Activated CD4-positive, alpha-beta T cell treated with anti-CD3 and anti-CD28 coated beads for 48 hours (primary cell): ENCODE data around the gene MALAT1.
"Not testable (repeated sequence)": the region's sequence is repeated elsewhere in the genome, so short reads cannot be mapped to it uniquely, and the experiment has no call there.

Experiments
- DNase-seq: peaks from one replicate; pipeline ENCODE4 v3.0.0-alpha.2; 2020

The MALAT1 gene

DNA sequence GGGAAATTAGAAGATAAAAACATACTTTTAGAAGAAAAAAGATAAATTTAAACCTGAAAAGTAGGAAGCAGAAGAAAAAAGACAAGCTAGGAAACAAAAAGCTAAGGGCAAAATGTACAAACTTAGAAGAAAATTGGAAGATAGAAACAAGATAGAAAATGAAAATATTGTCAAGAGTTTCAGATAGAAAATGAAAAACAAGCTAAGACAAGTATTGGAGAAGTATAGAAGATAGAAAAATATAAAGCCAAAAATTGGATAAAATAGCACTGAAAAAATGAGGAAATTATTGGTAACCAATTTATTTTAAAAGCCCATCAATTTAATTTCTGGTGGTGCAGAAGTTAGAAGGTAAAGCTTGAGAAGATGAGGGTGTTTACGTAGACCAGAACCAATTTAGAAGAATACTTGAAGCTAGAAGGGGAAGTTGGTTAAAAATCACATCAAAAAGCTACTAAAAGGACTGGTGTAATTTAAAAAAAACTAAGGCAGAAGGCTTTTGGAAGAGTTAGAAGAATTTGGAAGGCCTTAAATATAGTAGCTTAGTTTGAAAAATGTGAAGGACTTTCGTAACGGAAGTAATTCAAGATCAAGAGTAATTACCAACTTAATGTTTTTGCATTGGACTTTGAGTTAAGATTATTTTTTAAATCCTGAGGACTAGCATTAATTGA, 1.0 kb downstream of the MALAT1 start:
- DNase-seq, result no peak

DNA sequence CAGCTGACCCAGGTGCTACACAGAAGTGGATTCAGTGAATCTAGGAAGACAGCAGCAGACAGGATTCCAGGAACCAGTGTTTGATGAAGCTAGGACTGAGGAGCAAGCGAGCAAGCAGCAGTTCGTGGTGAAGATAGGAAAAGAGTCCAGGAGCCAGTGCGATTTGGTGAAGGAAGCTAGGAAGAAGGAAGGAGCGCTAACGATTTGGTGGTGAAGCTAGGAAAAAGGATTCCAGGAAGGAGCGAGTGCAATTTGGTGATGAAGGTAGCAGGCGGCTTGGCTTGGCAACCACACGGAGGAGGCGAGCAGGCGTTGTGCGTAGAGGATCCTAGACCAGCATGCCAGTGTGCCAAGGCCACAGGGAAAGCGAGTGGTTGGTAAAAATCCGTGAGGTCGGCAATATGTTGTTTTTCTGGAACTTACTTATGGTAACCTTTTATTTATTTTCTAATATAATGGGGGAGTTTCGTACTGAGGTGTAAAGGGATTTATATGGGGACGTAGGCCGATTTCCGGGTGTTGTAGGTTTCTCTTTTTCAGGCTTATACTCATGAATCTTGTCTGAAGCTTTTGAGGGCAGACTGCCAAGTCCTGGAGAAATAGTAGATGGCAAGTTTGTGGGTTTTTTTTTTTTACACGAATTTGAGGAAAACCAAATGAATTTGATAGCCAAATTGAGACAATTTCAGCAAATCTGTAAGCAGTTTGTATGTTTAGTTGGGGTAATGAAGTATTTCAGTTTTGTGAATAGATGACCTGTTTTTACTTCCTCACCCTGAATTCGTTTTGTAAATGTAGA, 1.7 kb downstream of the MALAT1 start:
- DNase-seq, result peak; percentile 64

DNA sequence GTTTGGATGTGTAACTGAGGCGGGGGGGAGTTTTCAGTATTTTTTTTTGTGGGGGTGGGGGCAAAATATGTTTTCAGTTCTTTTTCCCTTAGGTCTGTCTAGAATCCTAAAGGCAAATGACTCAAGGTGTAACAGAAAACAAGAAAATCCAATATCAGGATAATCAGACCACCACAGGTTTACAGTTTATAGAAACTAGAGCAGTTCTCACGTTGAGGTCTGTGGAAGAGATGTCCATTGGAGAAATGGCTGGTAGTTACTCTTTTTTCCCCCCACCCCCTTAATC, 2.3 kb downstream of the MALAT1 start:
- no peak for DNase-seq

DNA sequence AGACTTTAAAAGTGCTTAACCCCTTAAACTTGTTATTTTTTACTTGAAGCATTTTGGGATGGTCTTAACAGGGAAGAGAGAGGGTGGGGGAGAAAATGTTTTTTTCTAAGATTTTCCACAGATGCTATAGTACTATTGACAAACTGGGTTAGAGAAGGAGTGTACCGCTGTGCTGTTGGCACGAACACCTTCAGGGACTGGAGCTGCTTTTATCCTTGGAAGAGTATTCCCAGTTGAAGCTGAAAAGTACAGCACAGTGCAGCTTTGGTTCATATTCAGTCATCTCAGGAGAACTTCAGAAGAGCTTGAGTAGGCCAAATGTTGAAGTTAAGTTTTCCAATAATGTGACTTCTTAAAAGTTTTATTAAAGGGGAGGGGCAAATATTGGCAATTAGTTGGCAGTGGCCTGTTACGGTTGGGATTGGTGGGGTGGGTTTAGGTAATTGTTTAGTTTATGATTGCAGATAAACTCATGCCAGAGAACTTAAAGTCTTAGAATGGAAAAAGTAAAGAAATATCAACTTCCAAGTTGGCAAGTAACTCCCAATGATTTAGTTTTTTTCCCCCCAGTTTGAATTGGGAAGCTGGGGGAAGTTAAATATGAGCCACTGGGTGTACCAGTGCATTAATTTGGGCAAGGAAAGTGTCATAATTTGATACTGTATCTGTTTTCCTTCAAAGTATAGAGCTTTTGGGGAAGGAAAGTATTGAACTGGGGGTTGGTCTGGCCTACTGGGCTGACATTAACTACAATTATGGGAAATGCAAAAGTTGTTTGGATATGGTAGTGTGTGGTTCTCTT, 2.8 kb downstream of the MALAT1 start:
- no peak for DNase-seq

GRCh38 chr11:65502274-65502554, 3.4 kb downstream of the MALAT1 start:
- no peak for DNase-seq

GRCh38 chr11:65502555-65503367, 3.9 kb downstream of the MALAT1 start:
- DNase-seq, result no peak

GRCh38 chr11:65503368-65503948, 4.6 kb downstream of the MALAT1 start:
- DNase-seq, result no peak

GRCh38 chr11:65503949-65504673, 5.3 kb downstream of the MALAT1 start:
- no peak for DNase-seq

DNA sequence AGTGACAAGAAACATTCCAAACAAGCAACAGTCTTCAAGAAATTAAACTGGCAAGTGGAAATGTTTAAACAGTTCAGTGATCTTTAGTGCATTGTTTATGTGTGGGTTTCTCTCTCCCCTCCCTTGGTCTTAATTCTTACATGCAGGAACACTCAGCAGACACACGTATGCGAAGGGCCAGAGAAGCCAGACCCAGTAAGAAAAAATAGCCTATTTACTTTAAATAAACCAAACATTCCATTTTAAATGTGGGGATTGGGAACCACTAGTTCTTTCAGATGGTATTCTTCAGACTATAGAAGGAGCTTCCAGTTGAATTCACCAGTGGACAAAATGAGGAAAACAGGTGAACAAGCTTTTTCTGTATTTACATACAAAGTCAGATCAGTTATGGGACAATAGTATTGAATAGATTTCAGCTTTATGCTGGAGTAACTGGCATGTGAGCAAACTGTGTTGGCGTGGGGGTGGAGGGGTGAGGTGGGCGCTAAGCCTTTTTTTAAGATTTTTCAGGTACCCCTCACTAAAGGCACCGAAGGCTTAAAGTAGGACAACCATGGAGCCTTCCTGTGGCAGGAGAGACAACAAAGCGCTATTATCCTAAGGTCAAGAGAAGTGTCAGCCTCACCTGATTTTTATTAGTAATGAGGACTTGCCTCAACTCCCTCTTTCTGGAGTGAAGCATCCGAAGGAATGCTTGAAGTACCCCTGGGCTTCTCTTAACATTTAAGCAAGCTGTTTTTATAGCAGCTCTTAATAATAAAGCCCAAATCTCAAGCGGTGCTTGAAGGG, 6.0 kb downstream of the MALAT1 start:
- DNase-seq, result no peak

DNA sequence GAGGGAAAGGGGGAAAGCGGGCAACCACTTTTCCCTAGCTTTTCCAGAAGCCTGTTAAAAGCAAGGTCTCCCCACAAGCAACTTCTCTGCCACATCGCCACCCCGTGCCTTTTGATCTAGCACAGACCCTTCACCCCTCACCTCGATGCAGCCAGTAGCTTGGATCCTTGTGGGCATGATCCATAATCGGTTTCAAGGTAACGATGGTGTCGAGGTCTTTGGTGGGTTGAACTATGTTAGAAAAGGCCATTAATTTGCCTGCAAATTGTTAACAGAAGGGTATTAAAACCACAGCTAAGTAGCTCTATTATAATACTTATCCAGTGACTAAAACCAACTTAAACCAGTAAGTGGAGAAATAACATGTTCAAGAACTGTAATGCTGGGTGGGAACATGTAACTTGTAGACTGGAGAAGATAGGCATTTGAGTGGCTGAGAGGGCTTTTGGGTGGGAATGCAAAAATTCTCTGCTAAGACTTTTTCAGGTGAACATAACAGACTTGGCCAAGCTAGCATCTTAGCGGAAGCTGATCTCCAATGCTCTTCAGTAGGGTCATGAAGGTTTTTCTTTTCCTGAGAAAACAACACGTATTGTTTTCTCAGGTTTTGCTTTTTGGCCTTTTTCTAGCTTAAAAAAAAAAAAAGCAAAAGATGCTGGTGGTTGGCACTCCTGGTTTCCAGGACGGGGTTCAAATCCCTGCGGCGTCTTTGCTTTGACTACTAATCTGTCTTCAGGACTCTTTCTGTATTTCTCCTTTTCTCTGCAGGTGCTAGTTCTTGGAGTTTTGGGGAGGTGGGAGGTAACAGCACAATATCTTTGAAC, 6.8 kb downstream of the MALAT1 start:
- no peak for DNase-seq

GRCh38 chr11:65506290-65506771, 7.5 kb downstream of the MALAT1 start:
- DNase-seq, result no peak

DNA sequence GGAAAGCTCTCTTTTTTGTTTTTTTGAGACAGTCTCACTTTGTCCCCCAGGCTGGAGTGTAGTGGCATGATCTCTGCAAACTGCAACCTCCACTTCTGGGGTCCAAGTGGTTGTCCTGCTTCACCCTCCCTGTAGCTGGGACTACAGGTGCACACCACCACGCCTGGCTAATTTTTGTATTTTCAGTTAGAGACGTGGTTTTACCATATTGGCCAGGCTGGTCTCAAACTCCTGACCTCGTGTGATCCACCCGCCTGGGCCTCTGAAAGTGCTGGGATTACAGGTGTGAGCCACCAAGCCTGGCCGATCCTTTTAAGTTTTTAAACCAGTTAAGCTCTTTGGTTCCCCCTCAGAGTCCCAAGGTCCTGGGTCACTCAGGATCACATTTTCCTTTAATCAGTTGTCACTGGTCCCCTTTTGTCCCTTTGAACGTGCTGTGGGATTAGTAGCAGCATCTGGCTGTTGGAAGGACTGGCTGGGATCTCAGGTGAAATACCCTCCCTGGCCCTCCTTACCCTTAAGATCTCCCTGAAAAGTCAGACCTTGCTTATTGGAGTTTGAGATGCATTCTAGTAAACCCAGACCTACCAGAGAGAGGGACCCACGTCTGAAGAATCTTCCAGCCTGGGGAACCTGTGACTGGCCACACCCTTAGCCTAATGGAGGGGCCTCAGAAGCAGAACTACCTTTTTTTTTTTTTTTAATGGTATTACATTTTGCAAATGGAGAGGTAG, 8.1 kb downstream of the MALAT1 start:
- peak; percentile 66 for DNase-seq

DNA sequence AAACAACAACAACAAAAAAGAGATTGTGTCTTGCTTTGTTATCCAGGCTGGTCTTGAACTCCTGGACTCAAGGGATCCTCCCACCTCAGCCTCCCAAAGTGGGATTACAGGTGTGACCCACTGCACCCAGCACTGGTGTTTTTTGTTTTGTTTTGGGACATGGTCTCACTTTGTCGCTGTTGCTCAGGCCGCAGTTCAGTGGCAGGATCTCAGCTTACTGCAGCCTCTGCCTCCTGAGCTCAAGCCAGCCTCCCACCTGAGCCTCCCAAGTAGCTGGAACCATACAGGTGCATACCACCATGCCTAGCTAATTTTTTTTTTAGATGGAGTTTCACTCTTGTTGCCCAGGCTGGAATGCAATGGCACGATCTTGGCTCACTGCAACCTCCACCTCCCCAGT, 13.5 kb downstream of the MALAT1 start:
- DNase-seq, result not testable (repeated sequence)

- no peak for DNase-seq
Observed at GRCh38 chr11:65516135-65516968, 17.5 kb downstream of the MALAT1 start.

DNA sequence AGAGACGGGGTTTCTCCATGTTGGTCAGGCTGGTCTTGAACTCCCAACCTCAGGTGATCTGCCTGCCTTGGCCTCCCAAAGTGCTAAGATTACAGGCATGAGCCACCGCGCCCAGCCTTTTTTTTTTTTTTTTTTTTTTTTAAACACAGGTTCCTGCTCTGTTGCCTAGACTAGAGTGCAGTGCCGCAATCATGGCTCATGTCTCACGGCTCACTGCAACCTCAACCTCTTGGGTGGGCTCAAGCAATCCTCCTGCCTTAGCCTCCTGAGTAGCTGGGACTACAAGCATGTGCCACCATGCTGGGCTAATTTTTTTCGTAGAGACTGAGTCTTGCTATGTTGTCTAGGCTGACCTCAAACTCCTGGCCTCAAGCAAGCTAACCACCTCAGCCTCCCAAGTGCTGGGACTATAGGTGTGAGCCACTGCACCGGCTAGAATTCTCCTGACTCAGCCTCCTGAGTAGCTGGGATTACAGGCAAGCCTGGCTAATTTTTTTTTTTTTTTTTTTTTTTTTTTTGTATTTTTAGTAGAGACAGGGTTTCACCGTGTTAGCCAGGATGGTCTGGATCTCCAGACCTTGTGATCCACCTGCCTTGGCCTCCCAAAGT, 20.2 kb downstream of the MALAT1 start:
- not testable (repeated sequence) for DNase-seq

- not testable (repeated sequence) for DNase-seq
Observed at GRCh38 chr11:65521777-65522521, 23.1 kb downstream of the MALAT1 start.
